OCI-LY1 (cell line): Measurements from ENCODE around the gene SLC12A8.

Source experiments
- CTCF ChIP-seq: fragments of 200-600 bp; sonication (generic), shearing (Covaris generic); IDR thresholded peaks from 2 replicates; pipeline ENCODE4 v1.5.1; 2017; ENCODE audit warnings: mild to moderate bottlenecking, antibody characterized with exemption, low read length, moderate library complexity, mixed read lengths
- EZH2 ChIP-seq: fragments of 200-600 bp; sonication (generic), shearing (Covaris generic); IDR thresholded peaks from 2 replicates; pipeline ENCODE4 v1.8.0; 2017; ENCODE audit warnings: borderline replicate concordance, mixed run types, mild to moderate bottlenecking, antibody characterized with exemption, low read length, moderate library complexity, mixed read lengths

GRCh38 chr3:125139386-125139785 is 73.2 kb downstream of the SLC12A8 start:
- TF ChIP-seq EZH2 (no peak), CTCF (no peak)
